ENCODE data around the gene UBE3B. TPM values are rescaled to one million over a fixed set of nuclear protein-coding genes. Genes with fewer than 3 reads are reported as not detected.

UBE3B gene
- total and polyA plus RNA-seq, 8 donors, result 9.4 to 104 (median 22.2) TPM

- Histone ChIP-seq H3K4me3 (no peak overlapping the region), H3K4me1 (peaks cover 15 to 37% (median 35%) of the 10 kb centered on the region in 4 donors), H3K36me3 (peaks cover 21 to 38% (median 25%) of the 10 kb centered on the region in 4 donors), H3K9me3 (no peaks in the 10 kb centered on the region), H3K27ac (no peak overlapping the region), H3K27me3 (no peaks in the 10 kb centered on the region)
- DNase-seq, result no peak
- WGBS, 5 donors, result 93 to 99% (median 97%) methylated on average over 4 of the region's 4 CpGs
- intact Hi-C loops (cut with DNase I; ENCODE audit: low total_unique reads), result loop anchor here (10.0 kb wide), 1 partner anchor 56 kb away; no protein-coding TSS in a partner anchor
- no peak for TF ChIP-seq EP300 (IDR thresholded peaks at IDR 0.05)
- TF ChIP-seq POLR2A (IDR thresholded peaks at IDR 0.05), result no peak
- TF ChIP-seq POLR2AphosphoS5 (IDR thresholded peaks at IDR 0.05), result no peak
- TF ChIP-seq CTCF (IDR thresholded peaks at IDR 0.05), result no peak
Observed at GRCh38 chr12:109480356-109480755, 2.9 kb downstream of the UBE3B start.

- H3K27ac ChIP-seq, result no peak overlapping the region
- DNase-seq, result no peak
- TF ChIP-seq POLR2AphosphoS5 (IDR thresholded peaks at IDR 0.05) (no peak), CTCF (IDR thresholded peaks at IDR 0.05) (no peak), EP300 (IDR thresholded peaks at IDR 0.05) (no peak), POLR2A (IDR thresholded peaks at IDR 0.05) (no peak)
- peaks cover 35 to 53% (median 40%) of the 10 kb centered on the region in 4 donors for H3K36me3 ChIP-seq
- H3K4me3 ChIP-seq, result no peak overlapping the region
- no peaks in the 10 kb centered on the region for H3K9me3 ChIP-seq
- WGBS, 5 donors, result 86 to 90% (median 90%) methylated on average over 1 of the region's 1 CpG
- H3K4me1 ChIP-seq, result peaks cover 9 to 23% (median 21%) of the 10 kb centered on the region in 4 donors
- H3K27me3 ChIP-seq, result no peaks in the 10 kb centered on the region
- intact Hi-C loops (cut with DNase I; ENCODE audit: low total_unique reads), result loop anchor here (10.0 kb wide), 1 partner anchor 57 kb away; no protein-coding TSS in a partner anchor
Observed at GRCh38 chr12:109481863-109482262, 4.4 kb downstream of the UBE3B start.

- 89 to 93% (median 92%) methylated on average over 2 of the region's 2 CpGs for WGBS, 5 donors
- no peak for DNase-seq
- intact Hi-C loops (cut with DNase I; ENCODE audit: low total_unique reads), result loop anchor here (10.0 kb wide), 1 partner anchor 58 kb away; no protein-coding TSS in a partner anchor
Observed at GRCh38 chr12:109482491-109482890, 5.1 kb downstream of the UBE3B start.

GRCh38 chr12:109482894-109483293 lies 5.5 kb downstream of the UBE3B start:
- H3K4me1 ChIP-seq, result peaks cover 9 to 23% (median 20%) of the 10 kb centered on the region in 4 donors
- TF ChIP-seq POLR2A (IDR thresholded peaks at IDR 0.05), result no peak
- no peak for TF ChIP-seq POLR2AphosphoS5 (IDR thresholded peaks at IDR 0.05)
- TF ChIP-seq EP300 (IDR thresholded peaks at IDR 0.05), result no peak
- TF ChIP-seq CTCF (IDR thresholded peaks at IDR 0.05), result no peak
- peaks cover 45 to 63% (median 50%) of the 10 kb centered on the region in 4 donors for H3K36me3 ChIP-seq
- WGBS, 5 donors, result 52 to 72% (median 61%) methylated on average over 2 of the region's 2 CpGs
- intact Hi-C loops (cut with DNase I; ENCODE audit: low total_unique reads), result loop anchor here (10.0 kb wide), 1 partner anchor 58 kb away; no protein-coding TSS in a partner anchor
- no peak overlapping the region for H3K4me3 ChIP-seq
- no peak for DNase-seq
- H3K27ac ChIP-seq, result no peak overlapping the region
- H3K9me3 ChIP-seq, result no peaks in the 10 kb centered on the region
- no peaks in the 10 kb centered on the region for H3K27me3 ChIP-seq

More at GRCh38 chr12:109482491-109482890, 5.1 kb downstream of the UBE3B start:
- Histone ChIP-seq H3K9me3 (no peaks in the 10 kb centered on the region), H3K36me3 (peaks cover 41 to 59% (median 46%) of the 10 kb centered on the region in 4 donors), H3K27ac (no peak overlapping the region), H3K27me3 (no peaks in the 10 kb centered on the region), H3K4me3 (no peak overlapping the region), H3K4me1 (peaks cover 9 to 23% (median 20%) of the 10 kb centered on the region in 4 donors)
- TF ChIP-seq EP300 (IDR thresholded peaks at IDR 0.05), result no peak
- no peak for TF ChIP-seq CTCF (IDR thresholded peaks at IDR 0.05)
- TF ChIP-seq POLR2AphosphoS5 (IDR thresholded peaks at IDR 0.05), result no peak
- TF ChIP-seq POLR2A (IDR thresholded peaks at IDR 0.05), result no peak

Measured in stomach (tissue), 9 donors.